ENCODE measurements around the gene SLC7A5.
A peak's percentile ranks its signal among the peaks of the same experiment; 100 is the strongest.

SLC7A5 gene

GRCh38 chr16:87784812-87785211 lies 84.5 kb downstream of the SLC7A5 start:
- H3K36me3 ChIP-seq (ENCODE audit: control insufficient read depth, insufficient read depth, low read length): no peaks in the 10 kb centered on the region
- DNase-seq (ENCODE audit: extremely low read depth, insufficient read length): no peak
- no peaks in the 10 kb centered on the region for H3K27me3 ChIP-seq (replicated peaks; ENCODE audit: control insufficient read depth, insufficient read depth, low read length)
- H3K4me3 ChIP-seq (replicated peaks; ENCODE audit: low read depth, low read length): no peak overlapping the region
- no peak for TF ChIP-seq CTCF (IDR thresholded peaks at IDR 0.05; ENCODE audit: insufficient read depth, low read length, poor library complexity, severe bottlenecking)

GRCh38 chr16:87782033-87782432 lies 87.3 kb downstream of the SLC7A5 start:
- no peak for TF ChIP-seq CTCF (IDR thresholded peaks at IDR 0.05; ENCODE audit: insufficient read depth, low read length, poor library complexity, severe bottlenecking)

GRCh38 chr16:87780385-87780989 lies 88.8 kb downstream of the SLC7A5 start:
- H3K4me3 ChIP-seq (replicated peaks; ENCODE audit: low read depth, low read length): no peak overlapping the region
- no peaks in the 10 kb centered on the region for H3K36me3 ChIP-seq (ENCODE audit: control insufficient read depth, insufficient read depth, low read length)
- no peaks in the 10 kb centered on the region for H3K27me3 ChIP-seq (replicated peaks; ENCODE audit: control insufficient read depth, insufficient read depth, low read length)
- TF ChIP-seq CTCF (IDR thresholded peaks at IDR 0.05; ENCODE audit: insufficient read depth, low read length, poor library complexity, severe bottlenecking): peak; percentile 27
- peak; percentile 74 for DNase-seq (ENCODE audit: extremely low read depth, insufficient read length)

More at GRCh38 chr16:87782033-87782432, 87.3 kb downstream of the SLC7A5 start:
- Histone ChIP-seq H3K27me3 (replicated peaks; ENCODE audit: control insufficient read depth, insufficient read depth, low read length) (no peaks in the 10 kb centered on the region), H3K36me3 (ENCODE audit: control insufficient read depth, insufficient read depth, low read length) (no peaks in the 10 kb centered on the region), H3K4me3 (replicated peaks; ENCODE audit: low read depth, low read length) (no peak overlapping the region)
- DNase-seq (ENCODE audit: extremely low read depth, insufficient read length): no peak
